Lung microvascular endothelial cell (primary cell): Measurements from ENCODE around the gene AGAP1. TPM values are rescaled to one million over a fixed set of nuclear protein-coding genes. Genes with fewer than 3 reads are reported as not detected.

Source experiments
- DNase-seq, 2 donors: peaks; one replicate each; pipeline versions ENCODE4 v3.0.0 to v3.0.0-alpha.2; 2010; ENCODE audit warnings: low read depth in 2 of 2
- total RNA-seq: library from RNA; depleted of rRNA; stranded (reverse); fragments of >200 nt; gene quantifications from 2 replicates; pipeline ENCODE4 v1.2.1, GENCODE V29; 2014

AGAP1 gene
- total RNA-seq, 1 donor from 2014 or later, result 3.4 TPM

GRCh38 chr2:235861383-235861782, 367.5 kb downstream of the AGAP1 start:
- DNase-seq, result no peak

- no peak for DNase-seq
Measured at GRCh38 chr2:235863414-235863813, 369.6 kb downstream of the AGAP1 start.

GRCh38 chr2:235864302-235864701, 370.5 kb downstream of the AGAP1 start:
- peak in 1 of 2 donors; percentile 4 for DNase-seq

GRCh38 chr2:235864733-235865515, 371.1 kb downstream of the AGAP1 start:
- peak; percentile 15 to 26 for DNase-seq

GRCh38 chr2:235866373-235866772, 372.5 kb downstream of the AGAP1 start:
- DNase-seq, result no peak

GRCh38 chr2:235868224-235868623, 374.4 kb downstream of the AGAP1 start:
- no peak for DNase-seq

- no peak for DNase-seq
Measured at GRCh38 chr2:235868645-235869044, 374.8 kb downstream of the AGAP1 start.

GRCh38 chr2:235870515-235870914, 376.7 kb downstream of the AGAP1 start:
- DNase-seq, result no peak

- no peak for DNase-seq
Measured at GRCh38 chr2:235876099-235876679, 382.3 kb downstream of the AGAP1 start.

- peak in 1 of 2 donors; percentile 25 for DNase-seq
Measured at GRCh38 chr2:235877275-235877802, 383.5 kb downstream of the AGAP1 start.

- DNase-seq, result no peak
Measured at GRCh38 chr2:235879116-235879515, 385.3 kb downstream of the AGAP1 start.

- no peak for DNase-seq
Measured at GRCh38 chr2:235883675-235884074, 389.8 kb downstream of the AGAP1 start.

GRCh38 chr2:235889302-235889630, 395.4 kb downstream of the AGAP1 start:
- no peak for DNase-seq

- no peak for DNase-seq
Measured at GRCh38 chr2:235893129-235893698, 399.4 kb downstream of the AGAP1 start.

GRCh38 chr2:235894839-235895238, 401.0 kb downstream of the AGAP1 start:
- DNase-seq, result no peak

GRCh38 chr2:235896061-235896460, 402.2 kb downstream of the AGAP1 start:
- DNase-seq, result peak; percentile 5 to 67

- no peak for DNase-seq
Measured at GRCh38 chr2:235897992-235898391, 404.1 kb downstream of the AGAP1 start.

GRCh38 chr2:235898766-235899165, 404.9 kb downstream of the AGAP1 start:
- peak in 1 of 2 donors; percentile 14 for DNase-seq

GRCh38 chr2:235900631-235901030, 406.8 kb downstream of the AGAP1 start:
- DNase-seq, result peak in 1 of 2 donors; percentile 14

GRCh38 chr2:235901243-235901642, 407.4 kb downstream of the AGAP1 start:
- DNase-seq, result peak; percentile 49 to 68

- no peak for DNase-seq
Measured at GRCh38 chr2:235903782-235904584, 410.1 kb downstream of the AGAP1 start.

GRCh38 chr2:235904585-235904931, 410.7 kb downstream of the AGAP1 start:
- DNase-seq, result no peak
